ENCODE data around the gene ADAM11.

The ADAM11 gene

DNA sequence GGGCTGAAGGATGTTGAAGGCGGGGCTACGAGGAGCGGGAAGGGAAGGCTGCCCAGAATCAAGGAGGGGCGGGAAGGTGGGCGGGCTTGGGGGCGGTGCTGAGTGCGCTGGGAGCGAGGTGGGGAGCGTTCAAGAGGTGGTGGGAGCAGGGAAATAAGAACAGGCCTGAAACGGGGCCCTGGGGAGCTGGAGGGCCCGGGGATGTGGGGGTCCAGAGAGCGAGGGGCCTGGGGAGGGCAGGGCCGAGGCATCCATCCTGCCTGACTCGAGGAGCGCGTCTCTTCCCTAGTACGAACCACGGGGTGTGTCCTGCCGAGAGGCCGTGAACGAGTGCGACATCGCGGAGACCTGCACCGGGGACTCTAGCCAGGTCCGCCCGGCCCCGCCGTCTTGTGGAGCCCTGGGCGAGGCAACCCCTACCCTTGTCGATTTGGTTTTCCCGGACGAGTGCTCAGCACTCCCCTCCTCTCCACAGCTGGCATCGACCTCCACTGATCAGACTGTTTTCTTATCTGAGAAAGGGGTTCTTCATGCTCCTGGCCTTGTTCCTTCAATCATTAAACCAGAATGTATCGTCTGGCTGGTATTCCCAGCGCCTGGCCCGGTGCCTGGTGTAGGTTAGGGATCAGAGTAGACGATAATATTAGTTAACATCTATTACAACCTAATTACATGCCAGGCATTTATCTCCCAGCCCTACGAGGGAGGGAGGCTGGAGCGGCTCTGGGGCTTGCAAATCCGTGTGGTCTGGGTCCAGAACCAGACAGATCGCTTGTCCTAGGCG, 17.2 kb downstream of the ADAM11 start:
- Mint-ChIP-seq H3K27ac (peak overlapping the region; percentile 20), H3K4me3 (peak overlapping the region; percentile 88 to 89), H3K9me3 (no peaks in the 10 kb centered on the region), H3K27me3 (peaks cover 22 to 60% of the 10 kb centered on the region in 2 donors), H3K4me1 (peaks cover 17 to 38% of the 10 kb centered on the region in 2 donors), H3K36me3 (no peaks in the 10 kb centered on the region)
- no peak for DNase-seq
- peak; percentile 18 to 24 for ATAC-seq (replicated peaks)

- ATAC-seq (replicated peaks) (no peak), DNase-seq (no peak)
- no peak overlapping the region for H3K27ac Mint-ChIP-seq
- H3K36me3 Mint-ChIP-seq: no peaks in the 10 kb centered on the region
- H3K9me3 Mint-ChIP-seq: no peaks in the 10 kb centered on the region
- H3K4me3 Mint-ChIP-seq: peak overlapping the region in 1 of 2 donors; percentile 43
- peaks cover 17 to 38% of the 10 kb centered on the region in 2 donors for H3K4me1 Mint-ChIP-seq
- peaks cover 22 to 57% of the 10 kb centered on the region in 2 donors for H3K27me3 Mint-ChIP-seq
Observed at GRCh38 chr17:44776628-44777393, 18.0 kb downstream of the ADAM11 start.

GRCh38 chr17:44777394-44778348, 18.9 kb downstream of the ADAM11 start:
- Mint-ChIP-seq H3K27ac (no peak overlapping the region), H3K4me1 (peaks cover 17 to 38% of the 10 kb centered on the region in 2 donors), H3K36me3 (no peaks in the 10 kb centered on the region), H3K4me3 (no peak overlapping the region), H3K9me3 (no peaks in the 10 kb centered on the region), H3K27me3 (peaks cover 22 to 53% of the 10 kb centered on the region in 2 donors)
- DNase-seq (no peak), ATAC-seq (replicated peaks) (no peak)

DNA sequence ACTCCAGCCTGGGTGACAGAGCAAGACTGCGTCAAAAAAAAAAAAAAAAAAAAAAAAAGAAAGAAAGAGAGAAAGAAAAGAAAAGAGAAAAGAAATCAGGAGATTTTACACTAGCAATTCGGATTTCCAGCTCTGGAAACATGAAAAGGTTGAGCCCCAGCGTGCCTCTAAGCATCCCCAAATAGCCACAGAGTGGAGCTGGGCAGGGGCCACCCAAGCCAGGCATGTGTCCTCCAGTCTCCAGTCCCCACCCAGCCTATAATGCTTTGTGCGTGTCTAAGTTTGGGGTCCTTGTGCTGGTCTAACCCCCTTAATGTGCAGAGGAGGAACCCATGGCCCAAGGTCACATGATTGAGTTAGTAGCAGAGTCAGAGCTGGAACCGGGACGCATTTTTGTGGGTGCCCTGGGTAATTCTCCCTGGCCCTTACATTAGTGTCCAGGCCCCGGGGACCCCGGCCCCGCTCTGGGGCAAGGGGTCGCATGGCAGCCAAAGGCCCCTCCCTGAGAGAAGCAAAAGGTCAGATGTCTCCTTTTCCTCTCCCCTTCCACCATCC, 19.9 kb downstream of the ADAM11 start:
- DNase-seq (no peak), ATAC-seq (replicated peaks) (no peak)
- peak overlapping the region; percentile 74 to 85 for H3K4me3 Mint-ChIP-seq
- H3K27me3 Mint-ChIP-seq: peaks cover 18 to 46% of the 10 kb centered on the region in 2 donors
- H3K4me1 Mint-ChIP-seq: peaks cover 17 to 37% of the 10 kb centered on the region in 2 donors
- H3K27ac Mint-ChIP-seq: no peak overlapping the region
- H3K9me3 Mint-ChIP-seq: no peaks in the 10 kb centered on the region
- no peaks in the 10 kb centered on the region for H3K36me3 Mint-ChIP-seq

DNA sequence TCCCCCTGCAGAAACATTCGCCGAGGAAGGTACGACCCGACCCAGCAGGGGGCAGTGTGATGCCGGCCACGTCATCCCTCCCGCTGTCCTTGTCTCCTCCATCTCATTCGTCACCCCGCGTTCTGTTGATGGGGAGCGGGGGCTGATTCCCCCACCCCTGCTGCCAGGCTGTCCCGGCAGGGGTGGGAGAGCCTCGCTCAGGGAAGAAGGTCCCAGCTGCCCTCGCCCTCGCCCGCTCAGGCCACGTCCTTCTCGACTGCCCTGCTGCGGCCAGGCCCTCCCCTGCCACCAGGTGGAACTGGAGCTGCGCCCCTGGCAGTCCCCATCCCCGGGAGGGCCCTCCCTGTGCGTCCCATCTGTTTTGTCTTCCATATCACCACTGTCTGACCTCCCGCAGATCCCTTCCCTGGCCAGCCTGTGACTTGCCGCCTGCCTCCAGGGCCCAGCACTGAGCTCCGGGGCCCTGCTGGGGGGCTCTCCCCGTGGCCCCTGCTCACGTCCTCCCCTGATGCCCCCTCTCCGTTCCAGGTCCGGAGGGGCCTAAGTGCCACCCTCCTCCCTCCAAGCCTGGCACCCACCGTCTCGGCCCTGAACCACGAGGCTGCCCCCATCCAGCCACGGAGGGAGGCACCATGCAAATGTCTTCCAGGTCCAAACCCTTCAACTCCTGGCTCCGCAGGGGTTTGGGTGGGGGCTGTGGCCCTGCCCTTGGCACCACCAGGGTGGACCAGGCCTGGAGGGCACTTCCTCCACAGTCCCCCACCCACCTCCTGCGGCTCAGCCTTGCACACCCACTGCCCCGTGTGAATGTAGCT, 20.6 kb downstream of the ADAM11 start:
- DNase-seq (peak; percentile 71), ATAC-seq (replicated peaks) (peak; percentile 38 to 42)
- no peaks in the 10 kb centered on the region for H3K36me3 Mint-ChIP-seq
- H3K9me3 Mint-ChIP-seq: no peaks in the 10 kb centered on the region
- H3K27me3 Mint-ChIP-seq: peaks cover 18 to 41% of the 10 kb centered on the region in 2 donors
- H3K4me1 Mint-ChIP-seq: peaks cover 17 to 32% of the 10 kb centered on the region in 2 donors
- H3K27ac Mint-ChIP-seq: no peak overlapping the region
- H3K4me3 Mint-ChIP-seq: peak overlapping the region; percentile 74 to 85

- Mint-ChIP-seq H3K27me3 (peaks cover 18 to 44% of the 10 kb centered on the region in 2 donors), H3K4me3 (peak overlapping the region in 1 of 2 donors; percentile 4), H3K36me3 (no peaks in the 10 kb centered on the region), H3K4me1 (peaks cover 16 to 25% of the 10 kb centered on the region in 2 donors), H3K9me3 (no peaks in the 10 kb centered on the region), H3K27ac (no peak overlapping the region)
- ATAC-seq (replicated peaks) (no peak), DNase-seq (no peak)
Observed at GRCh38 chr17:44780161-44780560, 21.4 kb downstream of the ADAM11 start.

GRCh38 chr17:44780845-44781480, 22.2 kb downstream of the ADAM11 start:
- Mint-ChIP-seq H3K4me3 (no peak overlapping the region), H3K36me3 (no peaks in the 10 kb centered on the region), H3K27ac (no peak overlapping the region), H3K27me3 (peaks cover 18 to 49% of the 10 kb centered on the region in 2 donors), H3K9me3 (no peaks in the 10 kb centered on the region), H3K4me1 (peaks cover 11 to 17% of the 10 kb centered on the region in 2 donors)
- ATAC-seq (replicated peaks) (no peak), DNase-seq (no peak)

- DNase-seq (no peak), ATAC-seq (replicated peaks) (no peak)
- Mint-ChIP-seq H3K4me1 (peaks cover 8 to 12% of the 10 kb centered on the region in 2 donors), H3K27me3 (peaks cover 20 to 52% of the 10 kb centered on the region in 2 donors), H3K36me3 (no peaks in the 10 kb centered on the region), H3K9me3 (no peaks in the 10 kb centered on the region), H3K27ac (no peak overlapping the region), H3K4me3 (no peak overlapping the region)
Observed at GRCh38 chr17:44781551-44782325, 22.9 kb downstream of the ADAM11 start.

GRCh38 chr17:44782326-44782850, 23.6 kb downstream of the ADAM11 start:
- no peaks in the 10 kb centered on the region for H3K9me3 Mint-ChIP-seq
- H3K4me1 Mint-ChIP-seq: peaks cover 8 to 12% of the 10 kb centered on the region in 2 donors
- peaks cover 16 to 52% of the 10 kb centered on the region in 2 donors for H3K27me3 Mint-ChIP-seq
- H3K36me3 Mint-ChIP-seq: no peaks in the 10 kb centered on the region
- no peak for ATAC-seq (replicated peaks)
- no peak for DNase-seq
- H3K27ac Mint-ChIP-seq: no peak overlapping the region
- H3K4me3 Mint-ChIP-seq: no peak overlapping the region

GRCh38 chr17:44785921-44786320, 27.1 kb downstream of the ADAM11 start:
- H3K36me3 Mint-ChIP-seq: no peaks in the 10 kb centered on the region
- H3K9me3 Mint-ChIP-seq: no peaks in the 10 kb centered on the region

DNA sequence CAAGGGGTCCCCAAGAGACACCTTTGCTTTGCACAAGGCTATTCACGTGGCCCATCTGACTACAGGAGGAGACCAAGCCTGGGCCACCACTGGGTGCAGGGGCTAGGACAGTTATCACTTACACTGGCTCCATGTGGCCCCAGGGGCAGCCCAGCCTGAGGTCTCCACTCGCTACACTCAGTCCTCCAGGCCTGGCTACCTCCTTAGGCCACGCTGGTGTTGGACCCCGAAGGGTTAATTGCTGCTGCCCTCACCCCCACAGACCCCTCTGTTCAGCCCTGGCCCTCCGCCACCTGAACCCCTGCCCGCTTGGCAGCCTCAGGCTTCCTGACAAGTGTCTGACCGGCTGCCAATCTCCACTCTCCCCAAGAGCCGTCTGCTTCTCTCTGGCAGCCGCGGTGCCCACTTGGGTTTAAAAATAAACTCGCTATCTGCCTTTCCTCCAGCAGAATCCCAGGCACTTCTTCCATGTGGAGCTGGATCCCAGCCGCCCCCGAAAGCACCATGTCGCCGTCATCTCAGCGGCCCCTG, 27.8 kb downstream of the ADAM11 start:
- Mint-ChIP-seq H3K27ac (no peak overlapping the region), H3K36me3 (no peaks in the 10 kb centered on the region), H3K27me3 (peaks cover 5 to 29% of the 10 kb centered on the region in 2 donors), H3K4me1 (no peaks in the 10 kb centered on the region), H3K9me3 (no peaks in the 10 kb centered on the region), H3K4me3 (no peak overlapping the region)
- no peak for ATAC-seq (replicated peaks)
- no peak for DNase-seq

More at GRCh38 chr17:44785921-44786320, 27.1 kb downstream of the ADAM11 start:
- no peak for ATAC-seq (replicated peaks)
- H3K27me3 Mint-ChIP-seq: peaks cover 5 to 31% of the 10 kb centered on the region in 2 donors
- H3K4me1 Mint-ChIP-seq: no peaks in the 10 kb centered on the region
- no peak overlapping the region for H3K27ac Mint-ChIP-seq
- DNase-seq: no peak
- H3K4me3 Mint-ChIP-seq: no peak overlapping the region
